ENCODE measurements around the gene GATA6.

The GATA6 gene

GRCh38 chr18:22169011-22169888 is at the start of gene GATA6:
GATA6 (plus strand) TSS chr18:22169589; CDS start chr18:22171145, 1,556 bp downstream.
- peak; percentile 4 to 28 for DNase-seq (ENCODE audit: low read depth in 2 of 2)

GRCh38 chr18:22124970-22125369 is 44.4 kb upstream of the GATA6 start:
- no peak for DNase-seq (ENCODE audit: low read depth in 2 of 2)

- DNase-seq (ENCODE audit: low read depth in 2 of 2): no peak
These were observed 40.4 kb upstream of the GATA6 start for GRCh38 chr18:22128954-22129353.

- DNase-seq (ENCODE audit: low read depth in 2 of 2): no peak
These were observed 39.6 kb upstream of the GATA6 start for GRCh38 chr18:22129778-22130177.

- no peak for DNase-seq (ENCODE audit: low read depth in 2 of 2)
These were observed 37.1 kb upstream of the GATA6 start for GRCh38 chr18:22132258-22132657.

- no peak for DNase-seq (ENCODE audit: low read depth in 2 of 2)
These were observed 36.6 kb upstream of the GATA6 start for GRCh38 chr18:22132763-22133162.

GRCh38 chr18:22136395-22136794 is 33.0 kb upstream of the GATA6 start:
- DNase-seq (ENCODE audit: low read depth in 2 of 2): no peak

GRCh38 chr18:22141211-22141610 is 28.2 kb upstream of the GATA6 start:
- no peak for DNase-seq (ENCODE audit: low read depth in 2 of 2)

- DNase-seq (ENCODE audit: low read depth in 2 of 2): no peak
These were observed 25.7 kb upstream of the GATA6 start for GRCh38 chr18:22143347-22144340.

- no peak for DNase-seq (ENCODE audit: low read depth in 2 of 2)
These were observed 24.2 kb upstream of the GATA6 start for GRCh38 chr18:22145160-22145559.

GRCh38 chr18:22149710-22150109 is 19.7 kb upstream of the GATA6 start:
- no peak for DNase-seq (ENCODE audit: low read depth in 2 of 2)

- no peak for DNase-seq (ENCODE audit: low read depth in 2 of 2)
These were observed 17.3 kb upstream of the GATA6 start for GRCh38 chr18:22152093-22152492.

GRCh38 chr18:22153428-22153827 is 16.0 kb upstream of the GATA6 start:
- no peak for DNase-seq (ENCODE audit: low read depth in 2 of 2)

- DNase-seq (ENCODE audit: low read depth in 2 of 2): no peak
These were observed 13.8 kb upstream of the GATA6 start for GRCh38 chr18:22155584-22155983.

- DNase-seq (ENCODE audit: low read depth in 2 of 2): no peak
These were observed 10.4 kb upstream of the GATA6 start for GRCh38 chr18:22159014-22159413.

GRCh38 chr18:22161090-22161489 is 8.3 kb upstream of the GATA6 start:
- DNase-seq (ENCODE audit: low read depth in 2 of 2): no peak

GRCh38 chr18:22163416-22164161 is 5.8 kb upstream of the GATA6 start:
- no peak for DNase-seq (ENCODE audit: low read depth in 2 of 2)

GRCh38 chr18:22164337-22165048 is 4.9 kb upstream of the GATA6 start:
- no peak for DNase-seq (ENCODE audit: low read depth in 2 of 2)

GRCh38 chr18:22165049-22165602 is 4.3 kb upstream of the GATA6 start:
- no peak for DNase-seq (ENCODE audit: low read depth in 2 of 2)

- no peak for DNase-seq (ENCODE audit: low read depth in 2 of 2)
These were observed 3.8 kb upstream of the GATA6 start for GRCh38 chr18:22165603-22166068.
